DLD1 (cell line): ENCODE data around the gene CALHM6.

ENCODE experiments used
- in situ Hi-C: cut with HindIII; loops from 2 replicates; pipeline ENCODE4 v1.10.0; 2017; ENCODE audit warnings: low sequenced_read_pairs

The CALHM6 gene

DNA sequence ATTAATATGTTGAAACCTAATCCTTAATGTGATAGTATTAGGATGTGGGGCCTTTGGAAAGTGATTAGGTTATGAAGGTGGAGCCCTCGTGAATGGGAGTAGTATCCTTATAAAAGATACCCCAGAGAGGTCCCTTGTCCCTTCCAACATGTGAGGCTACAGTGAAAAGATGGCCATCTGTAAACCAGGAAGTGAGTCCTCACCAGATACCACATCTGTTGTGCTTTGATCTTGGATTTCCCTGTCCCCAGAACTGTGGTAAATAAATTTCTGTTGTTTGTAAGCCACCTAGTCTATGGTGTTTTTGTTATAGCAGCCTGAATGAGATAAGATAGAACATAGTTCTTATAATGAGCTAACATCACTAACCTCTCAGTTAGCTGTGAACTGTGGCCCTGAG, 16.6 kb upstream of the CALHM6 start:
- in situ Hi-C loops, result no loop called here

DNA sequence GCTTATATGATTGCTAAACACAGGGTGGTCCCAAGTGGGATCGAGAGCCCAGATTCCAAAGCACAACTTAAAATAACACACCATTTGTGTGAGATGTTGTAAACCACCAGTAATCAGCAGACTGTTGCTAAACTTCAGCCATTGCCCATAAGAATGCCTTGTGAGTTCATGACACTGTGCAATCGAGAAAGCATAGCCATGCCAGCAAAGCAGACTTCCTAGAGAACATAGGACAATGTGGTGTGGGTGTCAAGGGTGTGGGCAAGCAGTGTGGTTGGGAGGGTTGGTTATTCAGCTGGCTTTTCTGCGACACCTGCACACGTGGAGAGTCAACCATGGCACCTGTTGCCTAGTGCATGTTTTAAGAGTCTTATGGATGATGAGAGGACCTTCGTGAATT, 16.1 kb upstream of the CALHM6 start:
- in situ Hi-C loops, result no loop called here

DNA sequence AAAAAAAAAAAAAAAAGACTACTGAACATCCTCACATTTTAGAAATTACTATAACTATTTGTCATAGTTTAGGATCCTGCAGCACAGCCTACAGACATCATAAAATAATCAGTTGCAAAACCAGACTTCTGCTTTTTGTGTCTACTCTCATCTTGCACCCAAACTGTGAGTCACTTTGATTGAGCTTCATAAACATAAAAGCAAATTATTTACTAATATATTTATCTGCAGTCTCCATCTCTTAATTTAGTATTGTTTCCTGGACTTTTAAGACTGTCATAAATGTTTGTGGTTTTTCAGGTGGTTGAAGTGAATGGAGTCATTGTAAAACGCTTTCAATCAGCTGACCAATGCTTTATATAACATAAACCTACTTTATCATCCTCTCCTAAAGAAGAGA, 14.8 kb upstream of the CALHM6 start:
- in situ Hi-C loops, result no loop called here

DNA sequence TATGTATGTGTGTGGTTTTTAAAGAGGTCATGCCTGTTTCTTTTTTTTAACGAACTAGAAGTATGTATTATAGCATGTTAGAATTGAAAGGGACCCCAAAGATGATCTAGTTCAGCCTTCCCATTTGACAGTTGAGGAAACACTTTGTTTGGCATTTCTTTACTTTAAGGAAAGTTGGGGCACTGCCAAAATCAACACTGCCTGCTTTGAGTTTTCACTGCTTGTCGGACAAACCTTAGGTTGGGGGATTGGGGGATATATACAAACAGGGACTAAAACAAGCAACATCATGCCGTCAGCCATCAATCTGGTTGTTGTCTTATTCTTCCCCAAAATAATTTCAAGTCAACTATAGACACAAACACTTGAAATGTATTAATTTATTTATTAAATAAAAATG, 14.1 kb upstream of the CALHM6 start:
- in situ Hi-C loops, result no loop called here

DNA sequence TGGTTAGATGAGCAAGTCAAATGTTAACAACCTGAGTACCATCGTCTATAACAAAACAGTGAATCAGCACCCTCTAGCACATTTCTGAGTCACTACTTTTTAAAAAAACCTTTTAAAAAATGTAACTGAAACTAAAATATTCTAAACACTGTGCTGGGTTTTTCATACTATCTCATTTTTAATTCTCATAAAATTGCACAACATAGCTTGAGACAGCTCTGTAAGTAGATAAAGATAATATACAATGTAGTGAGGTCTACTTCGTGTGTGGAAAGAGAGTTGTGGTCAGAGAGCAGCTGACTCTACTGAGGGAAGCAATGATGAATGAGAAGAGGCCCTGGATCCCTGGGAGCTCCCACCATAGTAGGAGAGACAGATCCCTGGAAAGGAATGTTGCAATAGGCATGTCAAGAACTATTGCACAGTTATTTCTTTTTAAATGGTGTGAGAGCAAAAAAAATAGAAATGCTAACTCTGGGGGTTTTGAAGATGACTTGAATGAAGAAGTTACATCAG, 13.6 kb upstream of the CALHM6 start:
- in situ Hi-C loops, result no loop called here

DNA sequence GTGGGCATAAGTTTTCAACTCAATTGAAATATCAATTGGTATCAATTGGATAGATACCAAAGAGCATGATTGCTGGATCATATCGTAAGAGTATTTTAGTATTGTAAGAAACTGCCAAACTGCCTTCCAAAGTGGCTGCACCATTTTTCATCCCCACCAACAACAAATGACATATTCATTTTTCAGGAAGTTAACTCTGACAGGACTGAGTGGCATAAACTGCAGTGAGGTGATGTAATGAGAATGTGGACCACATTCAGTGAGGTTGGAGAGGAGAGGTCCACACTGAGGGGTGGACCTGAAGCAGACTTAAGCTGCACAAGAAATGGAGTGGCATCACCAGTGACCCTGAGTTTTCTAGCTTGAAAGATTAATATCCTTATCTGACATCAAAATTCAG, 11.6 kb upstream of the CALHM6 start:
- in situ Hi-C loops, result no loop called here

DNA sequence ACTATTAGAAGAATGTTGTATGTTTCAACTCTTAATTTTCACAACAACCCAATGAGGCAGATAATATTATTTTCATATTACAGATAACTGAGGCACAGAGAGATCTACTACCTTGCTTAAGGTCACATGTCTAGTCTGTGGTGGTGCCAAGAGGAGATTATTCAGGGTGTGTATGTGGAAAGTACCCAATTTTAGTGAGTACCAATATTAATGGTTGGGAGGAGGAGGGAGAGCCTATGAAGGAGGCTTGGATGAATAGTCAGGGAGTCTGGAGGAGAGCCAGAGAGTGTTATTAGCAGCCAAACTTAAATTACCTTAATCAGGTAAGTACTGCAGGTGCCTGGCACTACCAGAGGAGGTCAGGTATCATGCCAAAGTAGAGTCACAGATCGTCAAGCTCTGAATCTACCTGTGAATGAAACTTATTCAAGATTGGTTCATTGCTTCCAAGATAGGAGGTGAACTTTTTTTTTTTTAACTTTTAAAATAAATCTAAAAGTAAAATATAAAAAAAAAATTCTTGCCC, 10.9 kb upstream of the CALHM6 start:
- in situ Hi-C loops, result no loop called here

DNA sequence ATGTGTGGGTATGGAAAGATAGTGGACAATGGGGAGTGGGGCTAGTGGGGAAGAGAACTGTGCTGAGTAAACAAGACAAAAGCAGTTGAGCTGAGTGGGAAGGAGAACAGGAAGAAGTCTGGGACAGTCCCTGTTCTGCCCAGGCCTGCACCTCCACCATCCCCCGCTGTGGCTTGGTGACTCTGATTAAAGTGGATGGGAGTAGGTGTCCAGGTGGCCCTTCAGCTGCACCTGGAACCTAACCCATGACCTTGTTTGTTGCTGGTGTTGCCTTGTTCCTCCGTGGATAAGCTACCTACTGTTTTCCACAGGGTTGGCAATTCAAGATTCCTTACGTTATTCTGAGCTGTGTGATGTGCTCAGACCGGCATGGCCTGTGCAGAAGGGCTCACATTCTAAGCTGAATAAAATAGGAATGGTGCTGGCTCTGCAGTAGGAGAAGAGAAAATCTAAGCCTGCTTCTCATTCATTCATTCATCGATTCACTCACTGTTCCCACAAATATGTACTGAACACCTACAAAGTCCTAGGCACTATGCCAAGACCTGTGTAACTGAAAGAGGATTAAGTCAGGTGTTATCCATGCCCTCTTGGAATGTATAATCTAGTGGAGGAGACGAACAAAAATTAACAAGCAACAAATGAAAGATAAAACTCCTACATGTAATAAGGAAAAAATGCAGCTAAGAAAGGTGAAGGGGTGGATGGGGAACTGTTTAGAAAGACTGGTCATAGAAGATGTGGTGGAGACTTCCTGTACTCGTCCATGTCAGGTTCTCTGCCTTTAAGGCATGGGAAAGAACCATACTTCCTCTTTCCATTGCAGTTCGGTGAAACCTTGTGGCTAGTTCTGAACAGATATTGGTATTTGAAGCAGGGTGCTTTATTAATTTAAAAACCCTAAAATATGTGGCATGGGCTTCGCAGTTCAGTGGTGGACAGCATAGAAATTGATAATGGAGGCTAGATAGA, 10.1 kb upstream of the CALHM6 start:
- in situ Hi-C loops, result no loop called here

DNA sequence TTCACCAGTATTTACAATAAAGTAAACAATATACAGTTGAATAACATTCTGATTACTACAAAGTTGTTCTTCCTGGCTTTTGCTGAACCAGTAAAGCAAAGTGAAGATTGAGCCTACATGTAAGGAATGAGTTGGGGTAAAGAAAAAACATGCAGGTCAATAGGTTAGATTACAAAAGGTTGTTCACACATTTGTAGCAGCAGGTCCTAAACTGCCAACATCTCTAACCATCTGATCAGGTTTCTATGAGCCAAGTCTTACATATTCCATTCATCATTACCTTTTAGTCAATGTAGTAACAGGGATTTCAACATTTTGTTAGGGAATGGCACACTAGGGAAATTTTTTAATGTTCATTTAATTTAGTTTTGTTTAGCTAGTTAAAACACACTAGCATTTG, 9.3 kb upstream of the CALHM6 start:
- in situ Hi-C loops, result no loop called here

DNA sequence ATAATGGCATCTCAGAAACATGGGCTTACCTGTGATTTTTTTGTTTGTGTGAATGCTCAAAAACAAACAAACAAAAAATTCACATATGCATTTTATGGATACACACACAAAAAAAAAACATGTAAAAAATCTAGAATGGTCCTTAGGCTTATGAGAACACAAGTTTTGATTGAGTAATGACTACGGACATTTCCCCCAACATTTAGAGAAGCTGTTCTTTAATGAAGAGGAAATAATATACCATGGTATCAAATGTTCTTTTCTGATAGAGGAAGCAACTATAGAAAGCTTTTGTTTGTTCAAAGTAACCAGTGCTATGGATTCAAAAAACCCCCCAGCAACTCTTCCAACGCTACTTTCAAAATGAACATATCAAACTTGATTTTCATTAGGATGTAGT, 8.6 kb upstream of the CALHM6 start:
- in situ Hi-C loops, result no loop called here

DNA sequence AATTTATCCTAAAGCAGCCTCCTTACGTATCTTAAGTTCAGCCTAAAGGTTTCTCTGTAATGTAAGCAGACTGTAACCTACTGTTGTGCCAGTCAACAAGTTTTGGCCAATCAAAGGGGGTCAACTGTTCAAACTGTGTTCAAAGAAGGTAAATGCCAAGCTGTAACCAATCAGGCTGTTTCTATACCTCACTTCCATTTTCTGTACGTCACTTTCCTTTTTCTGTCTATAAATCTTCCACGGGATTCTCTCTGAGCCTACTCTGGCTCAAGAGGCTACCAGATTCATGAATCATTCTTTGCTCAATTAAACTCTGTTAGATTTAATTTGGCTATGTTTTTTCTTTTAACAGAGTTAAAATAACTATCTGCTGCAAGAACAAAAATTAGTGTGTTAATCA, 5.1 kb upstream of the CALHM6 start:
- in situ Hi-C loops, result no loop called here

DNA sequence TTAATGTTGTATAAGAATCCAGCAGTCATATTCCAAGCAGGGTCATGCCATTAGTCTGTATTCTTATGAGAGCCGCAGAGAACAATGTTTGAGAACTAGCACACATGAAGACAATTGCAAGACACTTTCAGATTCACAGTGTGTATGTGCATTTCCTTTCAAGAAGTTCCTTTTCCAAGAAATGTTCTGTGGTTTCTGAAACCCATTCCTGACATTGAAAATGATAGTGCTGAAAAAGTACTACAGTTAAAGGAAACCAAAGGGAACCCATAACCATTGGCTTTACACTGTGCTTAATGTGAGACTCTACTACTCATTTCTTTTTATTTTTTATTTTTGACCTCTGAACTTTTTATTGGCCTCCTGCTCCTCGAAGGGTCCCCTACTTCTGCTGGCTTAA, 4.2 kb upstream of the CALHM6 start:
- in situ Hi-C loops, result no loop called here

DNA sequence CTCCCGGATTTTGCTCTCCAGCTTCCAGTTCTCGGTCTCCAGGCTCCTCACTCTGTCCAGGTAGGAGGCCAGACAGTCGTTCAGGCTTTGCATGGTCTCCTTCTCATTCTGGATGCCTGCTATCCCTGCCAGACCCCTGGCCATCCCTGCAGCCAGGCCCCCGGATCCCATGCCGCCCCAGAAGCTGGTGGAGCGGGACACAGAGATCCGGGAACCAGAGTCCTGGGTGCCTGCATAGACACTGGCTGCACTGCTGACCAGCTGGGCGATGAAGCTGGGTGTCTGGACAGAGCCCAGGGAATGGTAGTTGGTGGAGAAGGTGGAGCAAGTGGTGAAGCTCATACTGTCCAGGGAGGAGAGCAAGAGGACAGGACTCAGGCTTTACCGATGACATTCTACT, 2.9 kb upstream of the CALHM6 start:
- in situ Hi-C loops, result no loop called here

DNA sequence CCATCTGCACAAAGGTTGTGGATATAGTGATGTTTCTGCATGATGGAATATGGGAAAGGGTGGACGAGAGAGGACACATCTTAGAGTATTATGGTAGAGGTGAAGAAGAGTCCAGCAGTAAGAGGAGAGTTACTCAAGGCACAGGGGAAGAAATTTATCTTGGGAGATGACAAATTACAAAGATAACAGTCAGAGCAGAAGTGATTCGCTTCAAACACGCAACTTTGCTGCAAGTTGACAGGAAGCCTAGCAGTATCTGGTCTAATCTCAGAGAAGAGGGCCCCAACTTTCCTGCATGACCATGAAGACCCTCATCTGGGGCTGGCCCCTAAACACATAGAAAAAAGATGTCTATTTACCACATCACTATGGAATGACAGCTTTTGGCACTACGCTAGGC, 1.2 kb upstream of the CALHM6 start:
- in situ Hi-C loops, result no loop called here

DNA sequence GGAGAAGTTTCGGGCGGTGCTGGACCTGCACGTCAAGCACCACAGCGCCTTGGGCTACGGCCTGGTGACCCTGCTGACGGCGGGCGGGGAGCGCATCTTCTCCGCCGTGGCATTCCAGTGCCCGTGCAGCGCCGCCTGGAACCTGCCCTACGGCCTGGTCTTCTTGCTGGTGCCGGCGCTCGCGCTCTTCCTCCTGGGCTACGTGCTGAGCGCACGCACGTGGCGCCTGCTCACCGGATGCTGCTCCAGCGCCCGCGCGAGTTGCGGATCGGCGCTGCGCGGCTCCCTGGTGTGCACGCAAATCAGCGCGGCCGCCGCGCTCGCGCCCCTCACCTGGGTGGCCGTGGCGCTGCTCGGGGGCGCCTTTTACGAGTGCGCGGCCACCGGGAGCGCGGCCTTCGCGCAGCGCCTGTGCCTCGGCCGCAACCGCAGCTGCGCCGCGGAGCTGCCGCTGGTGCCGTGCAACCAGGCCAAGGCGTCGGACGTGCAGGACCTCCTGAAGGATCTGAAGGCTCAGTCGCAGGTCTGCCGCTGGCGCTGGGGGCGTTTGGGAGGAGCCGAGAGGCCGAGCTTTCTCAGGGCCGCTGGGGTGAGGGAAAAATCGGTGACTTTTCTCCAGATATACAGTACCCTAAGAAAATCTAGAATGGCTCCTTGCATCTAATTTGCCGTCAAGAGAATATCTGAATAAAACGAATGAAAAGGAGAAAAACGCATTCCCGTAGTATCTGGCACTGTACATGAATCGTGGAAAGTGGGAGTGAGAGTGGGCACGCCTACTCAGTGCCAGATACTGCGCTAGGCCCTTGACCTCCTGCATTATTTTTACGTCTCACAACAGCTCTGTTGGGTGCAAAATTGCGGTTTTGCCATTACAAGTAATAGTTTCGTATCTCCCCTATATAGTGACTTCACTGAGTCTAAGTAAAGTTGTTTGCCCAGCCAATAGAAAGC, 1.0 kb downstream of the CALHM6 start:
- in situ Hi-C loops, result no loop called here

DNA sequence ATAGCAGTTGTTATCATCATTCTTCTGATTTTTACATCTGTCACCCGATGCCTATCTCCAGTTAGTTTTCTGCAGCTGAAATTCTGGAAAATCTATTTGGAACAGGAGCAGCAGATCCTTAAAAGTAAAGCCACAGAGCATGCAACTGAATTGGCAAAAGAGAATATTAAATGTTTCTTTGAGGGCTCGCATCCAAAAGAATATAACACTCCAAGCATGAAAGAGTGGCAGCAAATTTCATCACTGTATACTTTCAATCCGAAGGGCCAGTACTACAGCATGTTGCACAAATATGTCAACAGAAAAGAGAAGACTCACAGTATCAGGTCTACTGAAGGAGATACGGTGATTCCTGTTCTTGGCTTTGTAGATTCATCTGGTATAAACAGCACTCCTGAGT, 2.1 kb downstream of the CALHM6 start:
- in situ Hi-C loops, result no loop called here

DNA sequence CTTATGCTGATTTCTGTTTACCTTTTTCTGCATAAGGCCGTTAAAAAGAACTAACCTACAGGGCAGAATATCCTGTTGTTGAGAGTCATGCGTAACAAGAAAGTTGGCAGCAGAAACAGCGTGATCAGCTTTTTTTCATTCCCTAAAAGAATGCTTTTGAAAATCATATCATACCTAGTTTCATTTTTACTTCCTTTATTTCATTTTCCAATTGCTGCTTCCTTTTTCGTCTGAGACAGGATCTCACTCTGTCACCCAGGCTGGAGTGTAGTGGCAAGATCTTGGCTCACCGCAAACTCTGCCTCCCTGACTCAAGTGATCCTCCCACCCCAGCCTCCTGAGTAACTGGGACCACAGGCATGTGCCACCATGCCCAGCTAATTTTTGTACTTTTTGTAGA, 4.1 kb downstream of the CALHM6 start:
- in situ Hi-C loops, result no loop called here

DNA sequence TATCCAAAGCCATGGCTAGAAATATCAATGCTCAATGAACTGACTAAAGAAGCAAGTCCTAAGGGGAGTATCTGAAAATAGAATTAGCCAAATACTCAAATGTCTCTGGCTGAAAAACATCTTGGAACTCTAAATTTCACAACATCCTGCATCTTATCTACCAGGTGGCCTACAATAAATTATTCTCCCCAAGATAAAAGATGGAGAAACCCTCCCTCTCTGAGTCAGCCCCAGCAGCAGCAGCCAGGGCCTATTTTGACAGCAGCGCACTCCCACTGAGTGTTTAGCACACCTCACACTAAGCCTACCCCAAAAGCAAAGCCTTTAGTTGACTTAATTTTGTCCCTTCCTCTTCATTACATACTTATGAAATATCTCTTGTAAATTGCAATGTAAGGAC, 5.9 kb downstream of the CALHM6 start:
- in situ Hi-C loops, result no loop called here

DNA sequence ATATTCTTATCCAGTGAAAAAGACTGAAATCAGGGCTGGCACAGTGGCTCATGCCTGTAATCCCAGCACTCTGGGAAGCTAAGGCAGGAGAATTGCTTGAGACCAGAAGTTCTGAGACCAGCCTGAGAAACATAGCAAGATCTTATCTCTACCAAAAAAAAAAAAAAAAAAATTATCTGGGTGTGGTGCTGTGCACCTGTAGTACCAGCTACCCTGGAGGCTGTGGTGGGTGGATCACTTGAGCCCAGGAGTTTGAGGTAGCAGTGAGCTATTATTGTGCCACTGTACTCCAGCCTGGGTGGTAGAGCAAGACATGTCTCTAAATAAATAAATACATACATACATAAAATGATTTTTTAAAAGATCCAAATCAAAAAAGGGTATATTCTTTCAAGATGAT, 6.3 kb downstream of the CALHM6 start:
- in situ Hi-C loops, result no loop called here

DNA sequence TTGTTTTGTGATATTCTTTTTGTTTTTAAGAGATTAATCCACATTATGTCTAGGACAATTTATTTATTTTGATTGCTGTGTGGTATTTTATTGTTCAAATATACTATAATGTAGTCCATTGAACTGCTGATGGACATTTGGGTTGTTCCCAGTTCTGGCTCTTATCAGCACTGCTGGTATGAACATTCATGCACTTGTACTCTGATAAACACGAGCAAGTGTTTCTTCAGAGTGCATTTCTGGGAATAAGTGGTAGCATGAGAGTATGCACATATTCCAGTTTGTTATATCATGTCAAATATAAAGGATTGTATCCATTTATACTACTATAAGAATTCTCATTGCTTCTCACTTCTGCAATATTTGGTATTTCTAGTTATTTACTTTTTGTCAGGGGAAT, 7.1 kb downstream of the CALHM6 start:
- in situ Hi-C loops, result no loop called here

DNA sequence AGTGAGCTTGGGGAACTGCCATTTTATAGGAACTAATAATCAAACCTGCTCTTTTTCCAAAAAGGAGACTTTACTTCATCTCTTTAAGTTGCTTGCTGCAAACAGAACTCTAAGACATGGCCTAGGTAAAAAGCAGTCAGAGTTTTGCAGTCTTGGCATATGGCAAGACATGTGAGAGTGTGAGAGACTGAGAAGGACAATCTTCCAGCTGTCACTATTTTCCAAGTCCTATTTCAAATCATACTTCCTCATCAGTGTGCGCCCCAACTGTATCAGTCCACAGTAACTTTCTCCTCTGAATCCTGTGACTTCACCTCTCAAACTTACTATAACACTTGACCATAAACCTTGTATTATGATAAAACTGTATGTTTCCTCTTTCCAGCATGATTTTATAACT, 10.4 kb downstream of the CALHM6 start:
- in situ Hi-C loops, result no loop called here
